ENCODE data around the gene ATP11A.

The ATP11A gene

DNA sequence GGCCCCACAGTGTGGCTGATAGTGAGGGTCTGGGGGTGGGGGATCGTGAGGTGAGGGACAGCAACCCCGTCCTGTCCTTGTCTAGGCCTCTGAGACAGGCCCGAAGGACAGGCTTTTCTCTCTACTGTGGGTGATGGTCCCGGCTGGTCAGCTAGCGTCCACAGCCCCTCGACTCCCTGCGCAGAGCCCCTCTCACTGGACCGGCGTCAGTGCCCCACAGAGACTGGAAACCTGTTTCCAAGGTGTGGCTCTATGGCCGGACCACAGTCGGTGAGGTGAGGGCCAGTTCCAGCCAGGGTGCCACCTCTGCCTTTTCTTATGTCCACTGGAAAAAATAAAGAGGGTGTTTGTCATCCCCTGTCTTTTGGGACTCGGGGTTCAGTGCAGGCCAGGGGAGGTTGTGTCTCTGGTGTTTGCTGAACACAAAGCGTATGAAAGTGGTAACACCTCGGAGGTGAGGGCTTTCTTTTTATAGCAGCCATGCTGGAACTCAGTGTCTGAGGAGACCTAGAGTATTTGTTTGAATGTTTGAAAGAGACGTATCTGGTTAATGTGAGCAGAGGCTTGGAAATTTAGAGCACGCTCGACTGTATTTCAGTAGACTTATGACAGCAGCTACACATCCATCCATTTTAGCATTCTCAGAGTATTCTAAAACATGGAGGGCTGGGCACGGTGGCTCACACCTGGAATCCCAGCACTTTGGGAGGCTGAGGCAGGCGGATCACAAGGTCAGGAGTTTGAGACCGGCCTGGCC is 22.8 kb downstream of the ATP11A start:
- TF ChIP-seq, protein P1, sequence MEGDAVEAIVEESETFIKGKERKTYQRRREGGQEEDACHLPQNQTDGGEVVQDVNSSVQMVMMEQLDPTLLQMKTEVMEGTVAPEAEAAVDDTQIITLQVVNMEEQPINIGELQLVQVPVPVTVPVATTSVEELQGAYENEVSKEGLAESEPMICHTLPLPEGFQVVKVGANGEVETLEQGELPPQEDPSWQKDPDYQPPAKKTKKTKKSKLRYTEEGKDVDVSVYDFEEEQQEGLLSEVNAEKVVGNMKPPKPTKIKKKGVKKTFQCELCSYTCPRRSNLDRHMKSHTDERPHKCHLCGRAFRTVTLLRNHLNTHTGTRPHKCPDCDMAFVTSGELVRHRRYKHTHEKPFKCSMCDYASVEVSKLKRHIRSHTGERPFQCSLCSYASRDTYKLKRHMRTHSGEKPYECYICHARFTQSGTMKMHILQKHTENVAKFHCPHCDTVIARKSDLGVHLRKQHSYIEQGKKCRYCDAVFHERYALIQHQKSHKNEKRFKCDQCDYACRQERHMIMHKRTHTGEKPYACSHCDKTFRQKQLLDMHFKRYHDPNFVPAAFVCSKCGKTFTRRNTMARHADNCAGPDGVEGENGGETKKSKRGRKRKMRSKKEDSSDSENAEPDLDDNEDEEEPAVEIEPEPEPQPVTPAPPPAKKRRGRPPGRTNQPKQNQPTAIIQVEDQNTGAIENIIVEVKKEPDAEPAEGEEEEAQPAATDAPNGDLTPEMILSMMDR (conservative IDR thresholded peaks at IDR 0.05; ENCODE audit: low read depth, low read length): no peak
- no peak for DNase-seq (ENCODE audit: low read depth)
- H3K4me3 ChIP-seq (ENCODE audit: low read length): no peak overlapping the region

DNA sequence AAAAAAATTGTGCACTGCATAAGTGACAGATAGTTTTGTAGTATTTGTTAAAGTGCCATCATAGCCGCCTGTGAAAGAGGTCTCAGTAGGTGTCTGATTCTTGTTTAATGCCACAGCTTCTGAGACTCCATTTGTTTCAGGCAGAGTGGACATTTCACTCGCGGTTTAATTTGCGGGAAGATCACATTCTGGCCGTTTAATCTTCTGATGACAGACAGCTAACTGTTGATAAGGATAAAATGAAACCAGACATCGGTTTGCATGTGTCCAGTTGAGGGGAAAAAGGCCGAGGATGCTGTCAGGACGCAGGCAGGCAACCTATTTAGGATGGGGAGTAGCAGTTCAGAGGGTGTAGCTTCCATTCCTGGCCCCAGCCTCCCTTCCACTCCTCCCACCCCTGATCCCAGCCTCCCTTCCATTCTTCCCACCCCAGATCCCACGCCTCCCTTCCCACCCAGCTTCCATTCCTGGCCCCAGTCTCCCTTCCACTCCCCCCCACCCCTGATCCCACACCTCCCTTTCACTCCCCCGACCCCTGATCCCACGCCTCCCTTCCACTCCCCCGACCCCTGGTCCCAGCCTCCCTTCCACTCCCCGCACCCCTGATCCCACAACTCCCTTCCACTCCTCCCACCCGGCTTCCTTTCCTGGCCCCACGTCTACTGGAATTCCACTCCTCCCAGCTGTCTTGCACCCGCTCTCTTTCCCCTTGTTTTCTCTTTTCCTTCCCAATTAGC is 23.8 kb downstream of the ATP11A start:
- TF ChIP-seq, protein P1 (conservative IDR thresholded peaks at IDR 0.05; ENCODE audit: low read depth, low read length): no peak
- H3K4me3 ChIP-seq (ENCODE audit: low read length): no peak overlapping the region
- DNase-seq (ENCODE audit: low read depth): no peak

DNA sequence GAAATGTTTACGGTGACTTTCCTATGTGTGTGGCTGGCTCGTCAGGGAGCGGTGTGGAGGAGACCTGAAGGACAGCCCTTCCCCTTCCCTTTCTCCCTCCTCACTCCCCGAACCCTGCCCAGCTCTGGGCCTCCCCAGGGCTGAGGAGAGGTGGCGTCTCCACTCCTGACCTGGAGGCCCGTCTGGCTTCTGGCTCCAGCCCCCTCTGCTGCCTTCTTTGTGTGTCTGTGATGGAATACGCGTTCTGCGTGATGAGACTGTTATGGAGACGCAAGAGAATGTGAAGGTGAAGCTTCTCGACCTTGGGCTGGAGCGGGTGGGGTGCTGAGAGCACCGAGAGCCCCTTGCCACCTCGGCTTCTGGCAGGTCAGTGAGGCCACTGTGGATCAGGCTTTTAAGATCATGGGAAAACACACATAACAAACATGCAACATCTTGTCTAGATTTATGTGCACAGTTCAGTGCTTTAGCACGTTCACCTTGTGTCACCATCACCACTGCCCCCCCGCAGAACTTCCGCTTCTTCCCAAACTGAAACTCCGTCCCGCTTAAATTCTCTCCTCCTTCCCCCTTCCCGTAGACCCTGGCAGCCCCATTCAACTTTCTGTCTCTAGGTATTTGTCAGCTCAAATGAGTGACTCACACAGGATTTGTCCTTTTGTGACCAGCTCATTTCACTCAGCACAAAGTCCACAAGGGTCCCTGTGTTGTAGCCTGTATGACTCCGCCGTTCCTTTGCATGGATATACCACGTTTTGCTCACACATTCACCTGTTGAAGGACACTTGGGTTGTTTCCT is 24.7 kb downstream of the ATP11A start:
- no peak overlapping the region for H3K4me3 ChIP-seq (ENCODE audit: low read length)
- TF ChIP-seq, protein P1 (conservative IDR thresholded peaks at IDR 0.05; ENCODE audit: low read depth, low read length): no peak
- no peak for DNase-seq (ENCODE audit: low read depth)

DNA sequence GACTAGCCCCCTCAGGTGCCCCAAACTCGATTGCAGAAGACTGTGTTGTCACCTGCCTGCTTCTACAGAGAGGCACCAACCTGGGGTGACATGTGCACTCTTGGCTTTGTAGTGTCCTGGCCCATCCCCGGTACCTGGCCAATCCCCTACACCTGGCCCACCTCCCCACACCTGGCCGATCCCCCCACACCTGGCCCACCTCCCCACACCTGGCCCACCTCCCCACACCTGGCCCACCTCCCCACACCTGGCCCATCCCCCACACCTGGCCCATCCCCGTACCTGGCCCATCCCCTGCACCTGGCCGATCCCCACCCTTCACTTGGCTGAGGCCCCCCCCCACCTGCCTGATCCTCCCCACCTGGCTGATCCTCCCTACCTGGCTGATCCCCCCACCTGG is 25.4 kb downstream of the ATP11A start:
- H3K4me3 ChIP-seq (ENCODE audit: low read length): no peak overlapping the region
- TF ChIP-seq, protein P1 (conservative IDR thresholded peaks at IDR 0.05; ENCODE audit: low read depth, low read length): no peak
- DNase-seq (ENCODE audit: low read depth): no peak

DNA sequence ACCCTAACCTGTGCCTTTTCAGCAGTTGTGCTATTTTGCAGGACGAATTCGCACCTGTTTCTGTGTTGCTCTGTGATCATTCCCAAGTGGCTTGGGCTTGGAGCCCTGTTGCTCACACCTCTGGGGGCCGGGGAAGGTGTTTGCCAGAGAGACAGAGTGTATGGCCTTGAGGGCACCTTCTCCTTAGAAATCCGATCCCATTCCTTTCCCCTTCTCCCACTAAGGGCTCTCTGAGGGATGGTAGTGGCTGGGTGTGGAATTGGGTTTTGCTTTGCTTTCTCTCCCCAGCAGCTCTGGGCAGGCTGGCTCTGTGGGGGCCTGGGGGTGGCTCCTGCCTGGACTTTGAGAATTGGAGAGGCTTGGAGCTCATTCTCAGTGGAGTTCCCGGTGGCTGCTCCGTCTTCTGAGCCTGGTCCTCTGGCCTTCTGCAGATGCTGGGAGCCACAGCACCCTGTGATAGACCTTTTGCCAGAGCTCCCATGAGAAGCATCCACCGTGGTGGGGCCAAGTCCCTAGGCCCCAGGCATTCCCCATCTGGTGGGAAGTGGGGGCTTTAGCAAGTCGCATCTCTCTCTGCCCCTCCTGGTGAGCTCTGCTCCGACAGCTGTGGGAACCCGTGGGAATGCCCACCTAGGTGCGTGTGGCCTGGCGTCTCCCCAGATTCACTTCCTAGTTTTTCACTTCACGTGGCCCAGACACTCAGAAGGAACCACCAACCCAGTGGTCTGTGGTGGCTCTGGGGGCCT is 26.1 kb downstream of the ATP11A start:
- no peak for DNase-seq (ENCODE audit: low read depth)
- TF ChIP-seq, protein P1 (conservative IDR thresholded peaks at IDR 0.05; ENCODE audit: low read depth, low read length): no peak
- no peak overlapping the region for H3K4me3 ChIP-seq (ENCODE audit: low read length)

DNA sequence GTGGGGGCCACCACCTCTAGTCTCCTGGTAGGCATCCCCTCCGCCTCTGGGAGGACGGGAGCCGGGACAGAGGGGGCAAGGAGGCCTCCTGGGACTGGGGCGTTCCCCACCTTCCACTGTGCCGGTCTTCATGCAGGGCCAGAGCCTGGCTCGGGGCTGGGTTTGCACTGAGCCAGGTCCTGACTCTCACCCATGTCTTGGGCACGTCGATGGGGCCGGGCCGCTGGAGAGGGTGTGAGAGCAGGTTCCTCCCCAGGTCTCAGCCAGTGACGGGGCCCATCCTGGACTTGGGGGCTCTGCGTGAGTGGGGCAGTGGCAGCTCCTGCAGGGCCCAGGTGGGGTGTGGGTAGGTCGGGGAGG is 26.6 kb downstream of the ATP11A start:
- no peak for DNase-seq (ENCODE audit: low read depth)
- TF ChIP-seq, protein P1 (conservative IDR thresholded peaks at IDR 0.05; ENCODE audit: low read depth, low read length): no peak
- H3K4me3 ChIP-seq (ENCODE audit: low read length): no peak overlapping the region

All from retinal pigment epithelial cell (primary cell).